H9 (cell line): ENCODE results near the gene SPHKAP. TPM values are rescaled to one million over a fixed set of nuclear protein-coding genes. Genes with fewer than 3 reads are reported as not detected.

Experiments
- DNase-seq: peaks from one replicate; pipeline ENCODE4 v3.0.0-alpha.2; 2017
- H2AFZ ChIP-seq: one replicate; pipeline ENCODE4 v1.6.1; 2013; ENCODE audit warnings: mild to moderate bottlenecking, low read length, control low read depth, moderate library complexity
- H2AK5ac ChIP-seq: 2 replicates; pipeline ENCODE4 v1.6.1; 2013; ENCODE audit warnings: low read length, control low read depth, mixed read lengths; ENCODE audit not compliant: insufficient read length
- H2BK120ac ChIP-seq: one replicate; pipeline ENCODE4 v1.6.1; 2013; ENCODE audit warnings: low read depth, mild to moderate bottlenecking, low read length, control low read depth, inconsistent platforms; ENCODE audit not compliant: poor library complexity, severe bottlenecking
- H2BK12ac ChIP-seq: 2 replicates; pipeline ENCODE4 v1.6.1; 2013; ENCODE audit warnings: low read length, control low read depth, mixed read lengths, low read depth; ENCODE audit not compliant: insufficient read length
- H2BK15ac ChIP-seq: 2 replicates; pipeline ENCODE4 v1.6.1; 2013; ENCODE audit warnings: low read depth, low read length, control low read depth
- H2BK20ac ChIP-seq: one replicate; pipeline ENCODE4 v1.6.1; 2013; ENCODE audit warnings: low read depth, mild to moderate bottlenecking, low read length, control low read depth, inconsistent platforms; ENCODE audit not compliant: poor library complexity, severe bottlenecking
- H2BK5ac ChIP-seq: 2 replicates; pipeline ENCODE4 v1.6.1; 2013; ENCODE audit warnings: low read length, control low read depth, mixed read lengths; ENCODE audit not compliant: insufficient read length
- H3K14ac ChIP-seq: 2 replicates; pipeline ENCODE4 v1.6.1; 2013; ENCODE audit warnings: low read length, control low read depth; ENCODE audit not compliant: insufficient read depth
- H3K18ac ChIP-seq: 2 replicates; pipeline ENCODE4 v1.6.1; 2013; ENCODE audit warnings: low read depth, mild to moderate bottlenecking, mixed read lengths, low read length, control low read depth; ENCODE audit not compliant: insufficient read length
- H3K23ac ChIP-seq: 2 replicates; pipeline ENCODE4 v1.6.1; 2013; ENCODE audit warnings: low read length, control low read depth, mixed read lengths, low read depth; ENCODE audit not compliant: insufficient read length
- H3K23me2 ChIP-seq: 2 replicates; pipeline ENCODE4 v1.6.1; 2013; ENCODE audit warnings: low read depth, mild to moderate bottlenecking, mixed read lengths, low read length, control low read depth; ENCODE audit not compliant: insufficient read length, poor library complexity, severe bottlenecking
- H3K27ac ChIP-seq: 2 replicates; pipeline ENCODE4 v1.5.1; 2013; ENCODE audit warnings: low read length, control low read depth, mixed read lengths, low read depth; ENCODE audit not compliant: insufficient read length
- H3K27me3 ChIP-seq: 2 replicates; pipeline ENCODE4 v1.6.1; 2013; ENCODE audit warnings: low read length, control low read depth, inconsistent platforms; ENCODE audit not compliant: insufficient read depth
- H3K4ac ChIP-seq: 2 replicates; pipeline ENCODE4 v1.6.1; 2013; ENCODE audit warnings: low read depth, mild to moderate bottlenecking, control low read depth, inconsistent platforms, low read length, moderate library complexity
- H3K4me1 ChIP-seq: 2 replicates; pipeline ENCODE4 v1.6.1; 2013; ENCODE audit warnings: low read length, control low read depth, inconsistent platforms; ENCODE audit not compliant: insufficient read depth
- H3K4me2 ChIP-seq: 2 replicates; pipeline ENCODE4 v1.6.1; 2013; ENCODE audit warnings: low read length, control low read depth, mixed read lengths; ENCODE audit not compliant: insufficient read length, insufficient read depth
- H3K56ac ChIP-seq: 2 replicates; pipeline ENCODE4 v1.6.1; 2013; ENCODE audit warnings: low read depth, mild to moderate bottlenecking, mixed read lengths, low read length, control low read depth; ENCODE audit not compliant: insufficient read length
- H3K79me1 ChIP-seq: 2 replicates; pipeline ENCODE4 v1.6.1; 2013; ENCODE audit warnings: low read depth, mild to moderate bottlenecking, moderate library complexity, low read length, control low read depth, inconsistent platforms; ENCODE audit not compliant: insufficient read depth, poor library complexity, severe bottlenecking
- H3K79me2 ChIP-seq: 2 replicates; pipeline ENCODE4 v1.6.1; 2013; ENCODE audit warnings: low read length, control low read depth, inconsistent platforms; ENCODE audit not compliant: insufficient read depth
- H3K9ac ChIP-seq: 2 replicates; pipeline ENCODE4 v1.6.1; 2013; ENCODE audit warnings: low read length, control low read depth, mixed read lengths; ENCODE audit not compliant: insufficient read length; ENCODE audit errors: extremely low read depth
- H3K9me3 ChIP-seq: one replicate; pipeline ENCODE4 v1.6.1; 2013; ENCODE audit warnings: low read depth, low read length, inconsistent platforms; ENCODE audit not compliant: control insufficient read depth
- H3T11ph ChIP-seq: one replicate; pipeline ENCODE4 v1.6.1; 2013; ENCODE audit warnings: mild to moderate bottlenecking, low read length, control low read depth, inconsistent platforms
- H4K20me1 ChIP-seq: one replicate; pipeline ENCODE4 v1.6.1; 2013; ENCODE audit not compliant: control insufficient read depth, insufficient read length, insufficient read depth
- H4K5ac ChIP-seq: 2 replicates; pipeline ENCODE4 v1.6.1; 2013; ENCODE audit warnings: low read depth, mild to moderate bottlenecking, mixed read lengths, low read length, control low read depth; ENCODE audit not compliant: insufficient read length
- H4K8ac ChIP-seq: replicated peaks from 2 replicates; pipeline ENCODE4 v1.6.1; 2013; ENCODE audit warnings: low read length, control low read depth, mixed read lengths, low read depth; ENCODE audit not compliant: insufficient read length
- H4K91ac ChIP-seq: 2 replicates; pipeline ENCODE4 v1.6.1; 2013; ENCODE audit warnings: low read depth, mild to moderate bottlenecking, moderate library complexity, mixed read lengths, low read length, control low read depth; ENCODE audit not compliant: insufficient read length
- H3K27ac Mint-ChIP-seq, 3 experiments: 2 replicates in 2 of 3; 3 replicates in 1 of 3; pipeline ENCODE4 v1.8.0; 2020 to 2021; ENCODE audit warnings: mixed read lengths in 3 of 3, mild to moderate bottlenecking in 1 of 3, moderate library complexity in 1 of 3
- H3K27me3 Mint-ChIP-seq: 2 replicates; pipeline ENCODE4 v1.8.0; 2021; ENCODE audit warnings: low read depth, mild to moderate bottlenecking, moderate library complexity, mixed read lengths
- H3K36me3 Mint-ChIP-seq, 3 experiments: 2 replicates in 2 of 3; 3 replicates in 1 of 3; pipeline ENCODE4 v1.8.0; 2020 to 2021; ENCODE audit warnings: low read depth in 3 of 3, mixed read lengths in 3 of 3; ENCODE audit not compliant: insufficient read depth in 1 of 3
- H3K4me1 Mint-ChIP-seq, 2 experiments: 2 replicates each; pipeline ENCODE4 v1.8.0; 2020; ENCODE audit warnings: mixed read lengths in 2 of 2
- H3K4me3 Mint-ChIP-seq, 2 experiments: 2 replicates in 1 of 2; 3 replicates in 1 of 2; pipeline ENCODE4 v1.8.0; 2020 to 2021; ENCODE audit warnings: mild to moderate bottlenecking in 2 of 2, mixed read lengths in 2 of 2, moderate library complexity in 1 of 2
- H3K9me3 Mint-ChIP-seq, 2 experiments: 2 replicates in 1 of 2; 3 replicates in 1 of 2; pipeline ENCODE4 v1.8.0; 2020; ENCODE audit warnings: mild to moderate bottlenecking in 2 of 2, mixed read lengths in 2 of 2, moderate library complexity in 1 of 2
- CTCF ChIP-seq: fragments of 200-600 bp; sonication (generic); conservative IDR thresholded peaks from 3 replicates; pipeline ENCODE4 v1.8.0; 2021; ENCODE audit warnings: antibody characterized with exemption, mild to moderate bottlenecking
- WGBS: extraction: QIAGEN DNeasy Blood & Tissue Kit; methylation state at CpG from one replicate; pipeline ENCODE4 v1.1.7; 2013; ENCODE audit warnings: missing lambda C conversion rate, low lambda C conversion rate, mixed read lengths; ENCODE audit not compliant: insufficient read length; ENCODE audit errors: extremely low coverage; 5-methylcytosine and 5-hydroxymethylcytosine counted together
- total RNA-seq: library from RNA; stranded (reverse); gene quantifications from 2 replicates; pipeline ENCODE4 v1.2.1, GENCODE V29; 2021

The SPHKAP gene
- total RNA-seq, 1 experiment from 2014 or later: not detected

DNA sequence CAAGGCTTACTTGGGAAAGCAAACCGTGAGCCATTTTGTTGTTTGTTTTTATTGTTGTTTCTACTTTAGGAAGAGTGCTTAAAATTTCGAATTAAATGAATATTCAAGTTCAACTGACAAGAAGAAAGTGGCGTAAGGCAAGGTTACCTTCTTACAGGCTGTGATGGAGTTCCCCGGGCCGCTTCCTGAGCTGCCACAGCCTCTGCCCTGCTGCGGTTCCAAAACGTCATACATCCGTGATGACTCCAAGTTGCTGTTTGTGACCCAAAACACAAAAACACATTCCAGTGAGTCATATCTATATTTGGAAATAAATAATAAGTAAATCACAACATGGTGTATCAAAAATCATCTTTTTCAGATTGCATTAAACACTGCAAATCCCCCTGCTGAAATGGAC, 49.7 kb downstream of the SPHKAP start:
- no peak overlapping the region for H2BK15ac ChIP-seq
- H2BK20ac ChIP-seq: no peak overlapping the region
- H3K9me3 ChIP-seq: no peaks in the 10 kb centered on the region
- H2AFZ ChIP-seq: no peak overlapping the region
- no peak overlapping the region for H3K4me3 Mint-ChIP-seq
- no peak overlapping the region for H2BK12ac ChIP-seq
- no peak overlapping the region for H3K4ac ChIP-seq
- no peaks in the 10 kb centered on the region for H3K36me3 Mint-ChIP-seq
- no peaks in the 10 kb centered on the region for H3K4me1 ChIP-seq
- no peak overlapping the region for H3K27ac Mint-ChIP-seq
- no peak overlapping the region for H3K56ac ChIP-seq
- no peaks in the 10 kb centered on the region for H3K79me1 ChIP-seq
- no CpG with 5 or more reads among the region's 8 CpGs for WGBS
- H3K4me2 ChIP-seq: no peak overlapping the region
- H3K9me3 Mint-ChIP-seq: no peaks in the 10 kb centered on the region; a peak in 1 of 5 replicates
- H4K20me1 ChIP-seq: no peaks in the 10 kb centered on the region
- no peak overlapping the region for H4K8ac ChIP-seq
- no peak overlapping the region for H4K5ac ChIP-seq
- no peaks in the 10 kb centered on the region for H3K79me2 ChIP-seq
- no peak overlapping the region for H3K23ac ChIP-seq
- no peak overlapping the region for H2BK5ac ChIP-seq
- H3K4me1 Mint-ChIP-seq: no peaks in the 10 kb centered on the region
- no peaks in the 10 kb centered on the region for H3K27me3 Mint-ChIP-seq
- no peak overlapping the region for H3K14ac ChIP-seq
- no peak for TF ChIP-seq CTCF
- H3K23me2 ChIP-seq: no peaks in the 10 kb centered on the region
- H3K9ac ChIP-seq: no peak overlapping the region
- no peak overlapping the region for H3K18ac ChIP-seq
- no peak overlapping the region for H3K27ac ChIP-seq
- H2AK5ac ChIP-seq: no peak overlapping the region
- H3T11ph ChIP-seq: no peak overlapping the region
- H4K91ac ChIP-seq: no peak overlapping the region
- H2BK120ac ChIP-seq: no peak overlapping the region
- no peaks in the 10 kb centered on the region for H3K27me3 ChIP-seq
- DNase-seq: no peak
